Astrocyte (in vitro differentiated cells and primary cell): ENCODE data around the gene MBP. TPM values are rescaled to one million over a fixed set of nuclear protein-coding genes. Genes with fewer than 3 reads are reported as not detected.

Source experiments
- DNase-seq: peaks from one replicate; pipeline ENCODE4 v3.0.0-alpha.2; 2010; ENCODE audit warnings: low read depth
- FAIRE-seq: peaks from 2 replicates; lab custom pipeline; 2011; peaks lifted over from hg19 to GRCh38; lab: Jason Lieb, UNC
- H2AFZ ChIP-seq: 2 replicates; pipeline ENCODE4 v1.6.0; 2012; ENCODE audit warnings: low read depth, low read length, inconsistent platforms
- H3K27ac ChIP-seq: 2 replicates; pipeline ENCODE4 v1.5.1; 2011; ENCODE audit warnings: low read depth, low read length, inconsistent platforms
- H3K27me3 ChIP-seq: 2 replicates; pipeline ENCODE4 v1.6.0; 2011; ENCODE audit warnings: low read length, inconsistent platforms; ENCODE audit not compliant: insufficient read depth
- H3K36me3 ChIP-seq: 2 replicates; pipeline ENCODE4 v1.5.1; 2011; ENCODE audit warnings: low read length, inconsistent platforms; ENCODE audit not compliant: insufficient read depth
- H3K4me1 ChIP-seq: 2 replicates; pipeline ENCODE4 v1.5.1; 2011; ENCODE audit warnings: low read length, inconsistent platforms; ENCODE audit not compliant: insufficient read depth
- H3K4me2 ChIP-seq: 2 replicates; pipeline ENCODE4 v1.6.0; 2012; ENCODE audit warnings: low read length, inconsistent platforms
- H3K4me3 ChIP-seq: 2 replicates; pipeline ENCODE4 v1.5.1; 2011; ENCODE audit warnings: low read depth, mild to moderate bottlenecking, low read length, inconsistent platforms; ENCODE audit not compliant: insufficient read depth
- H3K79me2 ChIP-seq: 2 replicates; pipeline ENCODE4 v1.6.0; 2012; ENCODE audit warnings: mild to moderate bottlenecking, low read length, inconsistent platforms; ENCODE audit not compliant: insufficient read depth
- H3K9ac ChIP-seq: 2 replicates; pipeline ENCODE4 v1.6.0; 2012; ENCODE audit warnings: mild to moderate bottlenecking, low read length, inconsistent platforms
- H3K9me3 ChIP-seq: 2 replicates; pipeline ENCODE4 v1.5.1; 2012; ENCODE audit warnings: low read depth, mild to moderate bottlenecking, low read length, inconsistent platforms; ENCODE audit not compliant: insufficient read depth
- H4K20me1 ChIP-seq: 2 replicates; pipeline ENCODE4 v1.6.0; 2012; ENCODE audit warnings: low read length, inconsistent platforms; ENCODE audit not compliant: insufficient read depth
- H3K27ac Mint-ChIP-seq: one replicate; pipeline ENCODE4 v1.8.0; 2021; ENCODE audit warnings: mild to moderate bottlenecking, mixed read lengths; ENCODE audit not compliant: unreplicated experiment
- H3K27me3 Mint-ChIP-seq: one replicate; pipeline ENCODE4 v1.8.0; 2021; ENCODE audit warnings: low read depth, mixed read lengths; ENCODE audit not compliant: unreplicated experiment
- H3K36me3 Mint-ChIP-seq: one replicate; pipeline ENCODE4 v1.8.0; 2021; ENCODE audit warnings: low read depth, mixed read lengths; ENCODE audit not compliant: unreplicated experiment
- H3K4me1 Mint-ChIP-seq: one replicate; pipeline ENCODE4 v1.8.0; 2021; ENCODE audit warnings: low read depth, mixed read lengths; ENCODE audit not compliant: unreplicated experiment
- H3K4me3 Mint-ChIP-seq: one replicate; pipeline ENCODE4 v1.8.0; 2021; ENCODE audit warnings: mild to moderate bottlenecking, moderate library complexity, mixed read lengths; ENCODE audit not compliant: unreplicated experiment
- H3K9me3 Mint-ChIP-seq: one replicate; pipeline ENCODE4 v1.8.0; 2021; ENCODE audit warnings: mild to moderate bottlenecking, mixed read lengths; ENCODE audit not compliant: unreplicated experiment
- EZH2 ChIP-seq: IDR thresholded peaks from 2 replicates; pipeline ENCODE4 v1.6.1; 2012; ENCODE audit warnings: mild to moderate bottlenecking, low read length, inconsistent platforms; ENCODE audit not compliant: insufficient read depth
- total RNA-seq: library from RNA; stranded (reverse); gene quantifications from 2 replicates; pipeline ENCODE4 v1.2.1, GENCODE V29; 2021
- TF ChIP-seq, protein P1 (sequence below): IDR thresholded peaks from 2 replicates; pipeline ENCODE4 v1.5.1; 2011; ENCODE audit warnings: low read depth, mild to moderate bottlenecking, inconsistent platforms, low read length, moderate library complexity; ENCODE audit not compliant: insufficient read depth

MBP gene
- total RNA-seq, 1 donor from 2014 or later, result 11.4 TPM

DNA sequence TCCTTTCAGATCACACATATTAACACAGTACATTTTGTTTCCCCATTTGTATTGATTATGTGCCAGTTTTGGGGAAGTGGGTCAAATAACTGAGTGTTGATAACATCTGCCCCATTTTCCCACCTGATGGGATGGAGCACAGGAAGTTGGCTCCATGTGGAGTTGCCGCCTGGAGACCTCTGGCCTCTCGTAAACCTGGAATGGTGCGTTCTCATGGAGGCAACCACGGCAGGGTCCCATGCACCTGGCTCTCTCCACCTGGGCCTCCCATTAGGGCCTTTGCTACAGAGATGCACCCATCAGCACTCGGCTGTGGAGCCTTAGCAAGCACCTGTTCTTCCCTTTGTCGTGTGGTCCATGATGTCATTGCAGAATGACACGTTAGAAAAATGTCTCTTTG lies 130.6 kb downstream of the MBP start:
- Histone ChIP-seq H3K4me2 (no peak overlapping the region), H3K27ac (no peak overlapping the region), H3K4me1 (no peaks in the 10 kb centered on the region), H3K9me3 (no peaks in the 10 kb centered on the region), H3K4me3 (no peak overlapping the region), H3K9ac (no peak overlapping the region), H3K79me2 (no peaks in the 10 kb centered on the region), H4K20me1 (no peaks in the 10 kb centered on the region), H3K27me3 (no peaks in the 10 kb centered on the region), H2AFZ (no peak overlapping the region), H3K36me3 (no peaks in the 10 kb centered on the region)
- Mint-ChIP-seq H3K36me3 (no peaks in the 10 kb centered on the region), H3K27me3 (peaks cover 17% of the 10 kb centered on the region), H3K4me3 (no peak overlapping the region), H3K9me3 (no peaks in the 10 kb centered on the region), H3K4me1 (no peaks in the 10 kb centered on the region), H3K27ac (no peak overlapping the region)
- FAIRE-seq, result no peak
- TF ChIP-seq, protein P1, sequence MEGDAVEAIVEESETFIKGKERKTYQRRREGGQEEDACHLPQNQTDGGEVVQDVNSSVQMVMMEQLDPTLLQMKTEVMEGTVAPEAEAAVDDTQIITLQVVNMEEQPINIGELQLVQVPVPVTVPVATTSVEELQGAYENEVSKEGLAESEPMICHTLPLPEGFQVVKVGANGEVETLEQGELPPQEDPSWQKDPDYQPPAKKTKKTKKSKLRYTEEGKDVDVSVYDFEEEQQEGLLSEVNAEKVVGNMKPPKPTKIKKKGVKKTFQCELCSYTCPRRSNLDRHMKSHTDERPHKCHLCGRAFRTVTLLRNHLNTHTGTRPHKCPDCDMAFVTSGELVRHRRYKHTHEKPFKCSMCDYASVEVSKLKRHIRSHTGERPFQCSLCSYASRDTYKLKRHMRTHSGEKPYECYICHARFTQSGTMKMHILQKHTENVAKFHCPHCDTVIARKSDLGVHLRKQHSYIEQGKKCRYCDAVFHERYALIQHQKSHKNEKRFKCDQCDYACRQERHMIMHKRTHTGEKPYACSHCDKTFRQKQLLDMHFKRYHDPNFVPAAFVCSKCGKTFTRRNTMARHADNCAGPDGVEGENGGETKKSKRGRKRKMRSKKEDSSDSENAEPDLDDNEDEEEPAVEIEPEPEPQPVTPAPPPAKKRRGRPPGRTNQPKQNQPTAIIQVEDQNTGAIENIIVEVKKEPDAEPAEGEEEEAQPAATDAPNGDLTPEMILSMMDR, result no peak
- no peak for TF ChIP-seq EZH2
- no peak for DNase-seq

DNA sequence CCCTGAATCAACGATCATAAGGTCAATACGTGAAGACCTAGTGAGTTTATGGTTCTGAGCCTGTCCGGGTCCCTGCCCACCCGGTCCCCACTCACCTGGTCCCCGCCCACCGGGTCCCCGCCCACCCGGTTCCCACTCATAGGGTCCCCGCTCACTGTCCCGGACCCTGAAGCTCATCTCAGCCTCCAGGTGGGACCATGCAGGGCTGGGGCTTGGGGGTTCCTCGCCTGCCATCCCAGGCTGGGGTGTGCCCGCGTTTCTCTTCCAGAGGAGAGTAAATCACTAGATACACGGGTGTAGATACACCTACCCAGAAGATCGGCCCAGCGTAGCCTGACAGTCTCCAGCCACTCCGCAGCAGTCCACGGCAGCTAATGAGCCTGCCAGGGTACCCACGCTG lies 131.5 kb downstream of the MBP start:
- Mint-ChIP-seq H3K4me1 (no peaks in the 10 kb centered on the region), H3K4me3 (no peak overlapping the region), H3K27me3 (peaks cover 17% of the 10 kb centered on the region), H3K9me3 (no peaks in the 10 kb centered on the region), H3K36me3 (no peaks in the 10 kb centered on the region), H3K27ac (no peak overlapping the region)
- DNase-seq, result no peak
- Histone ChIP-seq H3K79me2 (no peaks in the 10 kb centered on the region), H3K4me2 (no peak overlapping the region), H3K9me3 (no peaks in the 10 kb centered on the region), H3K9ac (no peak overlapping the region), H3K27me3 (no peaks in the 10 kb centered on the region), H3K27ac (no peak overlapping the region), H3K4me3 (no peak overlapping the region), H3K36me3 (no peaks in the 10 kb centered on the region), H3K4me1 (no peaks in the 10 kb centered on the region), H4K20me1 (no peaks in the 10 kb centered on the region), H2AFZ (no peak overlapping the region)
- TF ChIP-seq, protein P1, result no peak
- TF ChIP-seq EZH2, result no peak
- FAIRE-seq, result no peak

DNA sequence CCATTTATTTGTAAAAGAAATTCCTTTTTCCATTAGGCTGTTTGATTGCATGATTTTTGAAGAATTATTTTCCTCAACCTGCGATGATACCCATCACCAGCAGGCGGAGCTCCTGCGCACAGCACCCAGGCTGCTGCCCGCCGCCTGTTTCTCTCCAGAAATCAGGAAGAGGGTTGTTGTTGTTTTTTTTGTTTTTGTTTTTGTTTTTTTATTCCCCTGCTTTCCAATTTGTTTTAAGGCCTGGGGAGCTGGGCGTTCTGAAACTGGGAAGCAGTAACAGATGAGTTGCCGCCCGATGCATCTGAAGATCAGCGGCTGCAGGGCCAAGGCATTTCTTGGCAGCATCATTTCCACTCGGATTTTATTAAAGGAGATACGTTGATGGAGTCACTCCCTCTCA lies 132.1 kb downstream of the MBP start:
- Histone ChIP-seq H4K20me1 (no peaks in the 10 kb centered on the region), H3K36me3 (no peaks in the 10 kb centered on the region), H3K27ac (no peak overlapping the region), H3K4me3 (no peak overlapping the region), H3K79me2 (no peaks in the 10 kb centered on the region), H3K4me1 (no peaks in the 10 kb centered on the region), H3K27me3 (no peaks in the 10 kb centered on the region), H3K9ac (no peak overlapping the region), H3K4me2 (peak overlapping the region; percentile 61), H3K9me3 (no peaks in the 10 kb centered on the region), H2AFZ (no peak overlapping the region)
- no peak for TF ChIP-seq EZH2
- TF ChIP-seq, protein P1, result peak; percentile 99
- Mint-ChIP-seq H3K4me3 (no peak overlapping the region), H3K27ac (no peak overlapping the region), H3K4me1 (no peaks in the 10 kb centered on the region), H3K27me3 (peaks cover 17% of the 10 kb centered on the region), H3K36me3 (no peaks in the 10 kb centered on the region), H3K9me3 (no peaks in the 10 kb centered on the region)
- DNase-seq (peak; percentile 2), FAIRE-seq (no peak)
